GM19467 (cell line): ENCODE results near the gene PNPLA3.

Source experiments
- ATAC-seq: cut with Tn5 transposase; IDR thresholded peaks from one replicate; pipeline ENCODE4 v1.9.1; 2021; ENCODE audit warnings: mild to moderate bottlenecking, moderate library complexity; ENCODE audit not compliant: unreplicated experiment

Gene PNPLA3, protein sequence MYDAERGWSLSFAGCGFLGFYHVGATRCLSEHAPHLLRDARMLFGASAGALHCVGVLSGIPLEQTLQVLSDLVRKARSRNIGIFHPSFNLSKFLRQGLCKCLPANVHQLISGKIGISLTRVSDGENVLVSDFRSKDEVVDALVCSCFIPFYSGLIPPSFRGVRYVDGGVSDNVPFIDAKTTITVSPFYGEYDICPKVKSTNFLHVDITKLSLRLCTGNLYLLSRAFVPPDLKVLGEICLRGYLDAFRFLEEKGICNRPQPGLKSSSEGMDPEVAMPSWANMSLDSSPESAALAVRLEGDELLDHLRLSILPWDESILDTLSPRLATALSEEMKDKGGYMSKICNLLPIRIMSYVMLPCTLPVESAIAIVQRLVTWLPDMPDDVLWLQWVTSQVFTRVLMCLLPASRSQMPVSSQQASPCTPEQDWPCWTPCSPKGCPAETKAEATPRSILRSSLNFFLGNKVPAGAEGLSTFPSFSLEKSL

DNA sequence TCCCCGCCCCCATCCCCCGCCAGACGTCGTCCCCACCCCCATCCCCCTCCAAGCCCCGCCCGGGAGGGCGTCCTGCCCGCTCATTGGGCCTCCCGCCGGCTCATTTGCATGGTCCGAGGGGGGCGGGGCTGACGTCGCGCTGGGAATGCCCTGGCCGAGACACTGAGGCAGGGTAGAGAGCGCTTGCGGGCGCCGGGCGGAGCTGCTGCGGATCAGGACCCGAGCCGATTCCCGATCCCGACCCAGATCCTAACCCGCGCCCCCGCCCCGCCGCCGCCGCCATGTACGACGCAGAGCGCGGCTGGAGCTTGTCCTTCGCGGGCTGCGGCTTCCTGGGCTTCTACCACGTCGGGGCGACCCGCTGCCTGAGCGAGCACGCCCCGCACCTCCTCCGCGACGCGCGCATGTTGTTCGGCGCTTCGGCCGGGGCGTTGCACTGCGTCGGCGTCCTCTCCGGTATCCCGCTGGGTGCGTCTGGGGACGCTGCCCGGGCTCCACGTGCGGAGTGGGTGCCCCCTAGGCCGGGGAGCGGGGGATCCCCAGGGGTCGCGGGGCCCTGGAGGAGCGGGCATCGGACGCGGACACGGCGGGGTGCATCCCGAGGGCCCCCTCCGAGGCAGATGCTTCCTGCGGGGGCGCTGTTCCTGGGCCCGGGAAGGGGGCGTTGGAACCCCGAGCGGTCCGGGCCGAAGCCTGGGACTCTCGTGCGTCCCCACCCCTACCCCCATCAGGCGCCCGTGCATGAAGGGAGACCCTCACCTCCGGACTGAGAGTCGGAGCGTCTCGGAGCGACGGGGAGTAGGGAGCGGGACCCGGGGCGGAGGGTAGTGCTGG, at the start of gene PNPLA3:
PNPLA3 (plus strand) TSS at position 175 of the 834 bp plus-strand sequence; CDS start at position 282, 107 bp downstream.
- no peak for ATAC-seq

DNA sequence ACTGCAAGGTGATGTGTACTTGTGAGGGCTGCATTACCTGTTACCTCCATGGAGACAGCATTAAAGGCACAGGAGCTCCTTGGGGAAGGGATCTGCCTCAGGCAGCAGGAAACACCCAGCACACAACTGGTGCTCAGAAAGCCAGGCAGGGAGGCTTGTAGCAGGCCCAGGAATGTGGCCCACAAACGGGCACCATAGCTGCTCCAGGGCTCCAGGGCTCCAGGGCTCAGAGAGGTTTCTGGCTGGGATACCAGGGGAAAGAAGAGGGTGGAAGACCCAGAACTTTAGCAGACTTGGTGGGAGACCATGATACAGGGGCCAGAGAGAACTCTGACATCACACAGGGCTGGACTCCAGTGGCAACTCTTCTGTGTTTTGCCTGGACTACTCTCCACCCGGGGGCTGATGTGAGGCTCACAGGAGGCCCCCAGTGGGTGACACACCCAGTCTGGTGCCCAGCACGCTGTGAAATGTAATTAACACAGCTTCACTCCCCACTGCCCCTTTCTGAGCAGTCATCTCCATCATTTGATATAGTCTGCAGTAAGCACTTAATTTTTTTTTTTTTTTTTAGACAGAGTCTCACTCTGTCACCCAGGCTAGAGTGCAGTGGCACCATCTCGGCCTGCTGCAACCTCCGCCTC, 46.6 kb upstream of the PNPLA3 start:
- no peak for ATAC-seq

DNA sequence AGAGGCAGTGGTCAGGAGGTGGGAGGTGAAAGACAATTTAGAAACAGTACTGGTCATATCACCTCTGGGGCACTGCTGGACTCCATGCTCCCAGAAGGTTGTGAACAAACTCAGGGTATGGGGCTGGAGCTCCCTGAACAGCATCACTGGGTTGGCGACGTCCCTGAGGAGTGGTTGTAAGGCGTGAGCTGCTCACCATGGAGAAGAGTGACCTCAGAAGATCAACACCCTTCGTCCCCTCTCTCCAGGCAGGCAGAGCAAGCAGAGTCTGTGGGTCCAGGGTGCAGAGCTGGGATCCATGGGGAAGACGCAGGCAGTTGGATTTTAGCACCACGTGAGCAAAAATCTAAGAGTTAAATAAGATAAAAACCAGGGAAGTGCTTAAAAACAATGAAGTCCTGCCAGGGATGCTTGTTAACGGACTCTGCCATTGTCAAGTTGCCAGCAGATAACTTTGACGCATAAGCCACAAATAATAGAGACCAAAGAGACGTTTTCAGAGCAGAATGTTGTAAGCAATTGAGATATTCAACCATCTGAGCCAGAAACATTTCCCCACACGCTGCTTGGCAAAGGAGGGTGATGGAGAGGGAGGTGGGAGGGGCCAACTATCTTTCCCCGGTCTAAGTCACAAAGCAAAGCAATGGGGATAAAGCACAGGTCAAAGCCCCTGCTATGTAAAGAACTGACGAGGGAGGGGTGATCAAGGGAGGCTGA, 45.4 kb upstream of the PNPLA3 start:
- no peak for ATAC-seq

DNA sequence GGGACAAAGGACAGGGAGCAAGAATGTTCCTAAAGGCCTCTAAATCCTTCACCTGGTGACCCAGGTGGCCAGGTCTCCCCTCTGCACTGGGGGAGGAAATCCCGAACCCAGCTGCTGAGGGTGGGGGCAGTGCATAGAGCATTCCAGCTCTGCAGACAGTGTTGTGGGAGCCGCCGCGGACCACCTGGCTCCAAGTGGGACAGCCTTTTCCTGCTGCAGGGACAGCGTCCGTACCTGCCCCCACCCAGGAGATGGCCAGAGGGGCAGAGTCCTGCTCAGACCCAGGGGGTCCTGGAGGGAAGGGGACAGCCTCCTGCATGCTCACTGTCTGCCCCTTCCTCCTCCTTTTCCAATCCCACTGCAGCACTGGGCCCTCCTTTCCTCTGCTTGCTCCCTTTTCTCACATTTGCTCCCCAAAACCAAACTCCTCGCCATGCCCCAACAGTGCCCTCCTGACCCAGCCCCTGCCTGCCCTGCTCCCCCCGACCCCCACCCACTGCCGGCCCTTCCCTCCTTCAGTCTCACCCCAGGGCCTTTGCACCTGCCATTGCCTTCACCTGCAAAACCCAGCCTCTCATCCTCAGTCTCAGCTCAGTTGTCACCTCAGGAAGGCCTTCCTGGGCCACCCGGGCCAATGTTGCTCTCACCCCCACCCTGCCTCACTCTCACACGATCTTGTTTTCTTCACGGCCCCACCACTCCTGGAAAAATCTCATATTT, 44.6 kb upstream of the PNPLA3 start:
- ATAC-seq = no peak

DNA sequence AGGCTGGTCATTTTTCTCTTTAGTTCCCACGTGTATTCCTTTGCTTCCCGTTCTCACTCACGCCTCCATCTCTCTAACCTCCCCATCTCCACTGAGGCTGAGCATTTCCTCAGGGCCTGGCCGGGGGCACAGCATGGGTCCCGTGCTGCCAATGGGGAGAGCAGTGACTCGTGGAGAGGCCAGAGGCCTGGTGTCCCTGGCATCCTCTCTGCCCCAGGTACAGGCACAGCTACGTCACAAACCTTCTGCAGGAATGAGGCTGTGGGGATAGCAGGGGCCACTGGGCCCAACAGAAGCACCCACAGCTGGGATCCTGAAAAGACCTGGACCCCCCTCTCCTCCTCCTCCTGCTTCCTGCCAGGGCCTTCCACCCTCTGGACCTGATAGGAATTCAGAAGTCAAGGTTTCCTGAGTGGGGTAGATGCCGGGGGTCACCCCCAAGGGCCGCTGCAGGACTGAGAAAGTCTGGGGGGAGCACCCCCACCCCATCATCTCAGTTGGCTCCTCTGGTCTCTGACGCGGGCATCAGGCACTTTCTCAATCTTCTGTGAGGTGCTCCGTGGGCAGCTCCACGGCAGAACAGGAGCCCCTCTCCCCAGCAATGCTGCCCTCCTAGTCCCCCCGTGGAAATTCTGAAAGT, 43.6 kb upstream of the PNPLA3 start:
- ATAC-seq = no peak

DNA sequence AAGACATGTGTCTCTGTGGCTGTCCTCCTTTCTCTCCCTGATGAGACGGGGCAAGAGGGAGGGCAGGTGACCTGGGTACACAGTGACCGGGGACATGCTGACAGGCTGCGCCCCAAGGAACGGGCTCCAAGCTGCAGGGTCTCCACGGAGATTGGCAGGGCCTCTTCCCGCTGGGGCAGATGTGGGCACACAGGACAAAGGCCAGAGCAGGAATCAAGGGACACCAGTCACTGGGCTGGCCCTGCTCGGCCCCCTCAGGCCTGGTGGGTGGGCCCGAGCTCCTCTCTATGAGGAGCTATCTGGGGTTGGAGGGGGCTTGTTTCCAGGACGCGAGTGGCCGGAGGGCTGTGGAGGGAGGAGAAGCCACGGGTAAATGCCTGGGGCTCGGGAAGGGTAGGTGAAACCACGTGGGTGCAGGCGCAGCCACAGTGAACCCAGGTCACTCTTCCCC, 43.0 kb upstream of the PNPLA3 start:
- no peak for ATAC-seq

DNA sequence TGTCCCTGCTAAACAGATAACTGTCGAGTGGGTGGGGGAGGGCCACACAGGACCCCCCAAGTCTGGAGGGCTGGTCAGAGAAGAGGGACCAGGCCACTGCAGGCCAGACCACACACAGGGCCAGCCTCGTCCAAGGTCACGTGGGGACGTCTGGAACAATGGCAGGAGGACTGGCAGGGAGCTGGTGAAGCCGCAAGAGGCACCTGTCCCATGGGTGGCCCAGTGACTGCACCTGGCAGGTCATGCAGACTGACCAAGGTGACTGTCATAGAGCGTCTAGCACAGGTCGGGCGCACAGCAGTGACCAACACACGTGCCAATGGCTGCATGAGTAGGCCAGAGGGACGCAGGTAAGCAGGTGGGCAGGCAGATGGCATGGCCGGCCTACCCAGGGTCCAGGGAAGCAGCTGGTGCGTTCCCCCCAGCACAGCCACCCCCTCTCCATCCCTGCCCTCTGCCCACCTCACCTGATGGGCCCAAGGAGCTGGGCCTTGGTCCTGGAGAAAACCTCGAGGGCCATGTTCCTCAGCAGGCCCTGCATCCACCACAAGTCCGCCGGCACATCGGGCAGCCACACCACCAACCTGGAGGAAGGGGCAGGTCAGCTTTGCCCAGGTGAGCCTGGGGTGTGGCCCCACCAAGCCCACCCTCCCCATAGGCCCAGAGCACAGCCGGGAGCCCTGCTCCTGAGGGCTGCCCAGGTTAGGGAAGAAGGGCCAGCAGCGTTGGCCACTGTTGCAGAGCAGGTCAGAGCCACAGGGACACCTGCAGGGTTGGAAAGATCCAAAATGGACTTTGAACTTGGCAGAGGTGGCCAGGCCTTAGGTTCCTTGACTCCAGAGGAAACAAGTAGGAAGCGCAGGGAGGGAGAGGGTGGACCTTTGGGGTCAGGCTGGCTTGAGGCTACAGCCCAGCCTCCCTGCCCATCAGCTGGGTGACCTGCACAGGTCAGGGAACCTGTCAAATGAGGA, 42.2 kb upstream of the PNPLA3 start:
- no peak for ATAC-seq

DNA sequence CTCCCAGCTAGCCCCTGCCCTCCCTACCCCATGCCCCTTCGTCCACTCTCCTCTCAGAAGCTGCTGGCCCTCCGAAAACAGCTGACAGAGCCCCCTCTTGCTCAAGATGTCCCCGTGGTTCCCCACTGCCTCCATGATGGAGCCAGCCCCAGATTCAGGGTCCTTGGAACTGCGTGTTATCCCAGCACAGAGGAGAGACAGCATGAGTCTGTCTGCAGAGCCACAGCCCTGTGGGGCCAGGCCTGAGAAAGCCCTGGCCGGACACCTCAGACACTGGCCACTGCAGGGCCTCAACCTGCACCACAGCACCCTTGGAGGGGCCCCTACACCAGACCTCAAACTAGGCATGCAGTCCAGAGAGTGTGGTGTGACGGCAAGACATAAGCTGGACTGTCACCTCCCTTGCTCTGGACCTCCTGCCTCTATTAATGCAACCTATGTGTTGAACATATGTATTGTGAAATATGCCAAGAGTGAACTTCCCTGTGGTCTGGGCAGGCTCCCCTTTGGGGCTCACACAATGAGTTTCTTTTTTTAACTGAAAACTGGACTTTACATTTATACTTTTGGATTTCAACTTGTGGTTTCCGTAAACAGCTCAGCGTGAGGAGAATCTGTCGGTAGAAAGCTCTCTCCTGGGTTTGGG, 41.4 kb upstream of the PNPLA3 start:
- ATAC-seq = no peak

DNA sequence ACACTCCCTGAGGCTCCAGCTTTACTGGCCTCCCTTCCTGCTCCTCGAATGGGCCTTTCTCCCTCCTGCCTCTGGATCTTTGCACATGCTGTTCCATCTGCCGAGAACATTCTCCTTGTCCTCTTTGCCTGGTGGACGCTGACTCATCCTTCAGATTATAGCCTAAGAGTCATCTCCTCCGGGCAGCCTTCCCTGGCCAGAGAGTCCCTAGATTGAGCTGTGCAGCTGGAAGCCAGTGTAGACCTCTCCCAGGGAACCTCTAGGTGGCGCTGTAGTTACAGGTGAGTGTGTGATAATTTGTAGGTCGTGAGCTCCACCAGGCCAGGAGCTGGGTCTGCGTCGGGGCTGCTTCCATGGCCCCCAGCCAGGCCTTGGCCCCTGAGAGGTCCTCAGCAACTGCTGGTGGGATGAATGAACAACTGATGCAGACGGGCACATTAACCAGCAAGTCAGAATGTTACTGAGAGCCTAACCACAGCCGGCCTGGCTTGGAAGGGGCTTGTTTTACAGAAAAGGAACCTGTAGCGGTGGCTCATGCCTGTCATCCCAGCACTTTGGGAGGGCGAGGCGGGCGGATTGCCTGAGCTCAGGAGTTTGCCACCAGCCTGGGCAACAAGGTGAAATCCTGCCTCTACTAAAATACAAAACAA, 40.5 kb upstream of the PNPLA3 start:
- no peak for ATAC-seq

DNA sequence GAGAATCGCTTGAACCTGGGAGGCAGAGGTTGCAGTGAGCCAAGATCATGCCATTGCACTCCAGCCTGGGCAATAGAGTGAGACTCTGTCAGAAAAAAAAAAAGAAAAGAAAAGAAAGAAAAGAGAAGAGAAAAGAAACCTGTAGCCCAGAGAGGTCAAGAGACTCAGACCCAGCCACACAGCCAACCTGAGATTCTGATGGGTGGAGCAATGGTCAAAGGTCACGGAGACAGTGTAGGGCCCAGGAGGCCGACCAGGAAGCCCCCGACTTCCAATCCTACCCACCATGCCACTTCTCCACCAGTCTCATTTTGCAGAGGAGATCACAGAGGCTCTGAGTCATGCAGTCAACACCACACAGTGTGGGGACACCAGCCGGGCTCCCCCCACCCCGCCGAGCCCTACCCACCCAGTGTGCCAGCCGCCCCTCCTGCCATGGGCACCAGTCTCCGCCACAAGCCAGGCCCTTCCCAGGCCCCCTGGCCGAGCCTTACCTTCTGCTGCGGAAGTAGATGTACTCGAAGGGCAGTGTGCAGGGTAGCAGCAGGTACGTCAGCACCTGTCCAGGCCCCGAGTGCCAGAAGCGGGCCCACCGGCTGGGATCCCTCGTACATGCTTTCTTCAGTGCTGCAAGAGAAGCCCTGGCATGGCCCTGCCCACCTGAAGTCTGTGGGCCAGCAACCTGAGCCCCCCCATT, 39.7 kb upstream of the PNPLA3 start:
- no peak for ATAC-seq

DNA sequence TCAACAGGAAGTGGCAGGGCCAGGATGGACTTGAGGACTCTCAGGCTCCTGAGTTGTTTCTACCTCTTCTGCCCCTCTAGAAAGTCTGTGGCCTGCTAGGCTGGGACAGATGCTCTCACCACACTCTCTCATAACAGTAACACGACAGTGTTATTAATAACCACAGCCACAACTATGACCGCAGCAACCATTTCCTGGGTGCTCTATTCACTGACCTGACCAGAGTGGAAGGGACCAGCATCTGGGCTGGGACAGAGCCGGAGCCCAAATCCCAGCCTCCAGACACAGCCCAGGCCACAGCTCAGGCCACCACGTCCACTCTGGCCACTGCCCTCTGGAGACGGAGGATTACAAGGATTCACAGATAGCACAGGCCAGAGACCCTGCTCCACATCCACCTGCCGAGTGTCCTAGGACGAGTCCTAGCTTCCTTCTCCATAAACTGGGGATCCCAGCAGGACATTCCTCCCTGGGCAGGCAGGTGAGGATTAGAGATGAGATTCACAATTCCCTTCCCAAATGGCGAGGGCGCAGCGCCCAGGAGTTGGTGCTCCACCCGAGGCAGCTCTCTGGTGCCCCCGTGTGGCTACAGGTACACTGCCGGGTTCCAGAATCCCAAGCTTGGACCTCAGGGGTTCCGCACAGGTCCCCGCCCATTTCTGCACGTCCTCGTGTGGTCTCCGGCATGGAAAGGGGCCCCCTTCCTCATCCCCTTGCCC, 38.8 kb upstream of the PNPLA3 start:
- no peak for ATAC-seq

DNA sequence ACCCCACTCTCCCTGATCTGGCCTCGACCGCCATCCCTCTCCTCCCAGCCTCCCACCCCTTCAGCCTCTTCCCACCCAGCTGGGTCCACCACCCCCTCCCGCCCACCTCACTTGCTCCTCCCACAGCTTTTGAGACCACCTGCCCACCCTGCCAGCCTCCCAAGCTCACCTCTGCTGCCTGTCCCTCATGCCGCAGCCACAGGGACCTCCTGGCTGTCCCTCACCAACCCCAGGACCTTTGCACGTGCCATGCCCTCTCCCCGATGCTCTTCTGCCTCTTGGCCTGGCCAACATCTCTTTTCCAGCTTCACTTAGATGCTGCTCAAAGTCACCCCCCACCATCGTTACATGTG, 38.3 kb upstream of the PNPLA3 start:
- no peak for ATAC-seq

DNA sequence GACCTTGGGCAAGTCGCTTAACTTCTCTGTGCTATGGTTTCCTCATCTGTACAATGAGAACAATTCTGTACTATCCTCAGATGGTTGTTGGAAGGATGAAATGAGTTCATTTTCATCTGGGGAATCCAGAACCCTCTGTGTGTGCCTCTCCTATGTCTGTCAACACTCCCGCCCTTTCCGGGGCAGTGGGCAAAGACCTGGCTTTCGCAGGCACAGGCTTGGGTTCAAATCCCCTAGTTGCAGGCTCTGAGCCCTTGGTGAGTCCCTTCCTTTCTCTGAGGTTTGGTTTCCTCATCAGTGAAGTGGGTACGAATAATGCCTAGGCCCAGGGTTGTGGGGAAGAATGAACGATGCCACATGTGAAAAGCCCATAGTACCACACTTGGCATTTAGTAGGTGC, 37.8 kb upstream of the PNPLA3 start:
- ATAC-seq = no peak

DNA sequence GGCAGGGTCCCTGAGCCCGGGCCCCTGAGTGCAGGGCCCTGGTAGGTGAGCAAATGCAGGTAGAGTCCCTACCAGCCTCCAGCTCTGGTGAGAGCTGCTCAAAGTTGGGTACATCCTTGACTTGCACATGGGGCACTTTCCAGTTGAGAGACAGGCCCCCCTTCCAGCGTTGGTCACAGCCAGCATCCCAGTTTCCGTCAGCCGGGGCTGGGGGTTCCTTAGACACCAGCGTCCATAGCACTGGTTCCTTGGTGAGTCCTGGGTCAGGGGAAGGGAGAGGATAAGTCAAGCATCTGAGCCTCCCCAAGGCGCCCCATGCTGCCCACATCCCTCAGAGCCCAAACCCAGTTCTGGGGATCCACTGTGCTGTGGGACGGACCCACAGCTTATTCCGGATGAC, 37.4 kb upstream of the PNPLA3 start:
- no peak for ATAC-seq

DNA sequence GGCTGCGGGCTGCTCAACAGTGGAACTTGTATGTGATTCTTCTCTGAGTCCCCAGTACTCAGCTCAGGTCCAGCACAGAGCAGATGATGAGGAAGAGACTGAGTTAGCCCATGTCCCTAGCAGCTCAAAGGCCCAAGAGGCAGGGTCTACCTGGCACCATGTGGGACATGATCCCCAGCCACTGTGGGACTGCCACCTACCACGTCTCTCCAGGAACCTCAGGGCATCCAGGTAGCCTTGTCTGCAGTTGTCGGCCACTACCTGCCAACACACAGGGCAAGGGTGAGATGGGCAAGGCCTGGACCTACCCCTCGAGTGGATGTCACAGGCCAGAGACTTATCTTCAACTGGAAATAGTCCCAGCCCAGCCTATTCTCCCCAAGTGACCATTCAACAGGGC, 36.2 kb upstream of the PNPLA3 start:
- ATAC-seq = no peak

DNA sequence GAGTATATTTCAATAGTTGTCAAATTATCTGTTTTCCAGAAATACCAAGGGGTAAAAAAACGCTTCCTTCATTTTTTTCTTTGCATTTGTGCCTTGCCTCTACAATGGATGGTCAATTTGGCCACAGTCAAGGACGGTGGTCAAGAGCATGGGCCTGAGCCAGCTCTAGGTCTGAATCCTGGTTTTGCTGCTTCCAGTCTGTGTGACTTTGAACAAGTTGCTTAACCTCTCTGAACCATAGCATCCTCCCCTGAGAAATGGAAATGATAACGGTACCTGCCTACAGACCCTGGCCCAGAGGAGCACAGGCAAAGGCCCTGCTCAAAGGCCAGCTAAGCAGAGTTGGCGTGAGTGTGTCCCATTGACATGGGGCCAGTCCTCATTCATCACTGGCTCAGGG, 34.9 kb upstream of the PNPLA3 start:
- ATAC-seq = no peak
